Chondrocyte (in vitro differentiated cells): ENCODE data around the gene CDC14B. TPM values are rescaled to one million over a fixed set of nuclear protein-coding genes. Genes with fewer than 3 reads are reported as not detected.

Experiments
- DNase-seq: peaks from one replicate; pipeline ENCODE4 v3.0.0; 2021; ENCODE audit warnings: mixed read lengths, low spot score
- H3K27ac Mint-ChIP-seq: one replicate; pipeline ENCODE4 v1.8.0; 2021; ENCODE audit warnings: mild to moderate bottlenecking, moderate library complexity, mixed read lengths; ENCODE audit not compliant: unreplicated experiment
- H3K27me3 Mint-ChIP-seq: 2 replicates; pipeline ENCODE4 v1.8.0; 2021; ENCODE audit warnings: low read depth, mixed read lengths
- H3K36me3 Mint-ChIP-seq: 2 replicates; pipeline ENCODE4 v1.8.0; 2021; ENCODE audit warnings: low read depth, mixed read lengths
- H3K4me1 Mint-ChIP-seq: 2 replicates; pipeline ENCODE4 v1.8.0; 2021; ENCODE audit warnings: low read depth, mild to moderate bottlenecking, mixed read lengths
- H3K4me3 Mint-ChIP-seq: one replicate; pipeline ENCODE4 v1.8.0; 2021; ENCODE audit warnings: mild to moderate bottlenecking, moderate library complexity, mixed read lengths; ENCODE audit not compliant: unreplicated experiment
- H3K9me3 Mint-ChIP-seq: 2 replicates; pipeline ENCODE4 v1.8.0; 2021; ENCODE audit warnings: low read depth, mixed read lengths
- CTCF ChIP-seq: fragments of 200-600 bp; sonication (generic); IDR thresholded peaks from 2 replicates; pipeline ENCODE4 v1.5.0; 2021; ENCODE audit warnings: antibody characterized with exemption, mild to moderate bottlenecking, moderate library complexity
- total RNA-seq: library from RNA; stranded (reverse); gene quantifications from 3 replicates; pipeline ENCODE4 v1.2.1, GENCODE V29; 2021

CDC14B gene
- total RNA-seq, 1 donor from 2014 or later: 15.5 TPM

- no peak for DNase-seq
- no peak overlapping the region for H3K27ac Mint-ChIP-seq
Measured at GRCh38 chr9:96663506-96664120, 44.0 kb upstream of the CDC14B start.

DNA sequence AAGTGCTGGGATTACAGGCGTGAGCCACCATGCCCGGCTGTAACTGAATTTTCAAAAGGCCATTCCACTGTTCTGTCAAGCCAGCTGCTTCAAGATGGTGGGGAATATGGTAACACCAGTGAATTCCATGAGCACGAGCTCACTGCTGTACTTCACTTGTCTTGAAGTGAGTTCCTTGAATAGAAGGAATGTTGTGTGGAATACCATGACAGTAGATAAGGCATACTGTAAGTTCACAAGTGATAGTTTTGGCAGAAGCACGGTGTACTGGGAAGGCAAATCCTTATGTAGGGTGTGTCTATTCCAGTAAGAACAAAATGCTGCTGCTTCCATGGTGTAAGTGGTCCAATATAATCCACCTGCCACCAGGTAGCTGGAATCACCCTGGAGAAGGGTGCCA, 42.1 kb upstream of the CDC14B start:
- Mint-ChIP-seq H3K4me3 (no peak overlapping the region), H3K9me3 (no peaks in the 10 kb centered on the region), H3K36me3 (no peaks in the 10 kb centered on the region), H3K4me1 (peaks cover 3% of the 10 kb centered on the region), H3K27me3 (no peaks in the 10 kb centered on the region), H3K27ac (no peak overlapping the region)
- TF ChIP-seq CTCF: no peak
- DNase-seq: no peak

More at GRCh38 chr9:96663506-96664120, 44.0 kb upstream of the CDC14B start:
- no peaks in the 10 kb centered on the region for H3K27me3 Mint-ChIP-seq
- H3K4me1 Mint-ChIP-seq: no peaks in the 10 kb centered on the region
- H3K9me3 Mint-ChIP-seq: no peaks in the 10 kb centered on the region
- H3K4me3 Mint-ChIP-seq: no peak overlapping the region
- no peak for TF ChIP-seq CTCF
- no peaks in the 10 kb centered on the region for H3K36me3 Mint-ChIP-seq

DNA sequence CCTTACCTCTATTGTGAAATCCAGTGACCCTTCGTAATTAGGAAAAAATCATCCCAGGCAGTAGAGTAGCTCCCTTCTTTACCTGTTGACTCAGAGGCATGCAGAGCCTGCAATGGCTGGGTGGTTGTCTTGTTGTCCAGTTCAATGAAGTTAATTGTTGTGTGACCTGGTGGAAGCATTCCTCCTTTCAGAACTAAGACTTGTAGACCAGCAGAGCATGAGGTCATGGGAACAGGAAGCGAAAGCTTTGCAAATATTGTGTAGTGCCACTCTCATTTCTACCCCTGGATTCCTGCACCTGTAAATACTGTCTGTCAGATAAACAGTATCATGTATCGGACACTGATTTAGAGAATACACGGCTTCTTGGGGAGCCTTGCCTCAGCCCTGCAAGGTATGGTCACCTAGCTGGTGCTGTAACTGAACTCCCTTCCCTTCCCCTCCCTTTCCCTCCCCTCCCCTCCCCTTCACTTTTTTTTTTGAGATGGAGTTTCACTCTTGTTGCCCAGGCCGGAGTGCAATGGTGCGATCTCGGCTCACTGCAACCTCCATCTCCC, 41.1 kb upstream of the CDC14B start:
- Mint-ChIP-seq H3K4me3 (no peak overlapping the region), H3K27me3 (no peaks in the 10 kb centered on the region), H3K4me1 (peaks cover 9% of the 10 kb centered on the region), H3K36me3 (no peaks in the 10 kb centered on the region), H3K9me3 (no peaks in the 10 kb centered on the region), H3K27ac (no peak overlapping the region)
- no peak for DNase-seq
- no peak for TF ChIP-seq CTCF

- Mint-ChIP-seq H3K4me3 (peak within 1 kb of the TSS; percentile 91), H3K27ac (peak within 1 kb of the TSS; percentile 98), H3K36me3 (peaks cover 2% of the 10 kb centered on the region), H3K9me3 (no peaks in the 10 kb centered on the region), H3K27me3 (no peaks in the 10 kb centered on the region), H3K4me1 (peaks cover 37% of the 10 kb centered on the region)
- DNase-seq: no peak
- no peak for TF ChIP-seq CTCF
Measured at GRCh38 chr9:96655198-96655851, 35.7 kb upstream of the CDC14B start, which contains the start of gene PRXL2C. TSS of gene PRXL2C (minus strand) at chr9:96655317. CDS start at chr9:96655281, 36 bp downstream.

DNA sequence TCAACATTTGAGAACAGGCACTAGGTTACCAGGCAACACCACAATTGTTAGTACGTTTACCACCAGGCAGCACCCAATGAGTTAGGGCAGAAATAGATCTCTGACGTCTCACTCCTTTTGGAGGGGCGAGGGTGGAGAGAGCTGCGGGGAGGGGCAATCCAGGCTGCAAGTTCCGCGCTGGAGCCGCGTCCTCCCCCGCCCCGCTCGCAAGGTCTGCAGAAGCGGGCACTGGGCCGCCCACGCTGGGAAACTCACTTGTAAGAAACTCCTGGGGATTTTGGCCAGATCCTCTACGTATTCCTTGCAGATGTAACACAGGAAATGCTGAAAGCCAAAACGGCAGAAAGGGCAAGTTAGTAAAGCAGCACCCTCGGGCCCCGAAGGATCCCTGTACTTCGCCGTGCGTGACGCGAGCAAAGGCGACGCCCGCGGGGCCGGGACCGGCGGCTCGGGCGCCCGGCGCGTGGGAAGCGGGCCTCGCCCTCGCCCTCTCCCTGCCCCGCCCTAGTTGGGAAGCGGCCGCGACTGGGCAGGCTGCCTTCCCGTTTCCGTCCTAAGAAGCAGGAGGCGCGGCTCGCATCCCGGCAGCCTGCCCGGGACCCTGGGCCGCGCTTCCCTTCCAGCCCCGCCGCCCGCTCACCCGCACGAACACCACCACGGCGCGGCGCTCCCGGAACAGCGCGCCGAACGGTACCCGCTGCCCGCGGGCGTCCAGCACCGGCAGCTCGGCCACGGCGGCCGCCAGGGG, 35.0 kb upstream of the CDC14B start:
- H3K27ac Mint-ChIP-seq: peak overlapping the region; percentile 98
- peaks cover 37% of the 10 kb centered on the region for H3K4me1 Mint-ChIP-seq
- peaks cover 8% of the 10 kb centered on the region for H3K36me3 Mint-ChIP-seq
- TF ChIP-seq CTCF: peak; percentile 50
- no peaks in the 10 kb centered on the region for H3K27me3 Mint-ChIP-seq
- no peak for DNase-seq
- no peaks in the 10 kb centered on the region for H3K9me3 Mint-ChIP-seq
- peak overlapping the region; percentile 85 for H3K4me3 Mint-ChIP-seq
